Stimulated activated CD4-positive, alpha-beta T cell treated with anti-CD3 and anti-CD28 coated beads, Interleukin-4, amount 100 ng/mL, for 1 hour (primary cell): ENCODE measurements around the gene POU2F3.

Source experiments
- DNase-seq: peaks from one replicate; pipeline ENCODE4 v3.0.0-alpha.2; 2020

Gene POU2F3

GRCh38 chr11:120326228-120326627, 86.3 kb downstream of the POU2F3 start:
- DNase-seq = no peak

- no peak for DNase-seq
These were observed 86.9 kb downstream of the POU2F3 start for GRCh38 chr11:120326845-120327281.

- no peak for DNase-seq
These were observed 87.4 kb downstream of the POU2F3 start for GRCh38 chr11:120327311-120327710.

GRCh38 chr11:120329556-120329955, 89.6 kb downstream of the POU2F3 start:
- no peak for DNase-seq

GRCh38 chr11:120330045-120330444, 90.1 kb downstream of the POU2F3 start:
- DNase-seq = no peak

GRCh38 chr11:120331301-120331996, 91.5 kb downstream of the POU2F3 start:
- DNase-seq = no peak

GRCh38 chr11:120332822-120333716, 93.1 kb downstream of the POU2F3 start:
- no peak for DNase-seq

GRCh38 chr11:120333801-120334200, 93.9 kb downstream of the POU2F3 start:
- no peak for DNase-seq

GRCh38 chr11:120334332-120334731, 94.4 kb downstream of the POU2F3 start:
- no peak for DNase-seq

GRCh38 chr11:120334894-120335462, 95.0 kb downstream of the POU2F3 start:
- peak; percentile 17 for DNase-seq

GRCh38 chr11:120335556-120335907, 95.6 kb downstream of the POU2F3 start:
- peak; percentile 35 for DNase-seq

GRCh38 chr11:120335908-120336640, 96.1 kb downstream of the POU2F3 start, which contains the start of gene ARHGEF12:
ARHGEF12 (plus strand) TSS chr11:120336413; CDS start chr11:120337244, 831 bp downstream.
- peak; percentile 83 for DNase-seq

- DNase-seq = peak; percentile 47
These were observed 96.9 kb downstream of the POU2F3 start for GRCh38 chr11:120336641-120337354.

GRCh38 chr11:120337355-120338106, 97.6 kb downstream of the POU2F3 start:
- DNase-seq = no peak

GRCh38 chr11:120338107-120338933, 98.4 kb downstream of the POU2F3 start:
- DNase-seq = no peak

GRCh38 chr11:120339394-120339890, 99.5 kb downstream of the POU2F3 start:
- no peak for DNase-seq

GRCh38 chr11:120340529-120340928, 100.6 kb downstream of the POU2F3 start:
- no peak for DNase-seq

- no peak for DNase-seq
These were observed 102.3 kb downstream of the POU2F3 start for GRCh38 chr11:120342226-120342625.

GRCh38 chr11:120342678-120343077, 102.7 kb downstream of the POU2F3 start:
- no peak for DNase-seq

- no peak for DNase-seq
These were observed 103.5 kb downstream of the POU2F3 start for GRCh38 chr11:120343429-120343828.
